NCI-H2171 (cell line): ENCODE measurements around the gene NRF1.
A peak's percentile ranks its signal among the peaks of the same experiment; 100 is the strongest.
"Not testable (repeated sequence)": the region's sequence is repeated elsewhere in the genome, so short reads cannot be mapped to it uniquely, and the experiment has no call there.

Experiments used
- DNase-seq: peaks from one replicate; lab custom pipeline; 2025; lab: John Stamatoyannopoulos, UW

NRF1 gene

DNA sequence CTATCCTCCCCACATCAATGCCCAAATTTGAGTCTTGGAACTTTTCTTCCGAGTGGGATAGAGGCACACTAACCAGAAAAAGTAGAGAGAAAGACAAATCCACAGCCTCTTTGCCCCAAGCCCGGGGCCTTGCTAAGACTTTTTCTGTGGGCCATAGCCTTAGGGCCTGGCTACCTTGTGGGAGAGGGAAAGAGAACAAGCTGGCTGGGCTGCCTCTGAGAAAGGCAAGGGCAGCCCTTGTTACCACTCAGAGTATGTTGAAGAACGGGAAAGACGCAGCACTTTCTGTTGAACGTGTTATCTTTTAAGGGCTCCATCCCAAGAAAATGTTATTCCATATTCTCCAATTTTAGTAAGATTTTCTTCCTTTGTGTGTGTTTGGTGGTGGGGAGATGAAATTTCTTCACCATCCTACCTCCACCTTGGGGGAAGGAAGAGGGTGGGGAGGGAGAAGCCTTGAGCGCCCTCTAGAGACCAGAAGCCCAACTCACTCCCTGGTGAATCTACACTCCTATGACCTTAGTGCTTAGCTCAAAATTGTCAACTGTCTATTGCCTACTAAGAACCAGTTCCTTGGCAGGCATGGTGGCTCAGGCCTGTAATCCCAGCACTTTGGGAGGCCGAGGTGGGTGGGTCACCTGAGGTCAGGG, 3.9 kb upstream of the NRF1 start:
- no peak for DNase-seq

DNA sequence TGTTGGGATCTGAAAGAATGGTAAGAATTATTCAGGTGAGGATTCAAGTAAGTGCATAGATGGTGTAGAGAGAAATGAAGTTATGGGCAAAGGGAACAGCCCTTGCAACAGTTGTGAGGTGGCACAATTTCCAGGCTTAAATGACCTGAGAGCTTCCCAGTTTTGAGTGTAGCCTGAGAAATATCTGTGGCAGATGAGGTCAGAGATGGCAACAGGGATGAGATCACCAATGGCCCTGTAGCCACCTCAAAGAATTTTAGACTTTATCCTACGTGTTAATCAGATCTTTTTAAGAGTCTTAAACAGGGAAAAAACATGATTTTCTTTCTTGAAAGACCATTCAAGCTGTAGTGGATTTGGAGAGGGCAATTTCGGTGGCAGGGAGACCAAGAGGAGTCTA, 1.9 kb upstream of the NRF1 start:
- DNase-seq, result no peak

DNA sequence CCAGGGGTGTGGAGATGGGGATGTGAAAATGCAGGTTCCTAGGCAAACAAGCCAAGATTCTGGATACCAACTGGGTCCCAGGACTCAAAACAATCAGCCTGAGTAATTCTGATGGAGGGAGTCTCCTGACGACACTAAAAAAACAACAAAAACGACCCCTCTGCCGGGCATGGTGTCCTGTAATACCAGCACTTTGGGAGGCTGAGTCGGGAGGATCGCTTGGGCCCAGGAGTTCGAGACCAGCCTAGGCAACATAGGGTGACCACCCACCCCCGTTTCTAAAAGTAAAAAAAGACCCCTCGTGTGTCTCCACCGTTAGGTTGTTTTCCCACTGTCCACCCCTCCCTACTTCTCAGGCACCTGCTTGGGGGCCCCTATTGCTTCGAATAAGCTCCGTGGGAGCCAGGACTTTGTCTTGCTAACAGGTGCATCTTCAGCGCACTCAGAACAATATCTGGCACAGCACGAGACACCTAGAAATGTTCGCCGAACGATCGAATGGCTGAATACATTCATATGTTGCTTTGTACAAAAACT, 743 bp upstream of the NRF1 start:
- DNase-seq, result no peak

DNA sequence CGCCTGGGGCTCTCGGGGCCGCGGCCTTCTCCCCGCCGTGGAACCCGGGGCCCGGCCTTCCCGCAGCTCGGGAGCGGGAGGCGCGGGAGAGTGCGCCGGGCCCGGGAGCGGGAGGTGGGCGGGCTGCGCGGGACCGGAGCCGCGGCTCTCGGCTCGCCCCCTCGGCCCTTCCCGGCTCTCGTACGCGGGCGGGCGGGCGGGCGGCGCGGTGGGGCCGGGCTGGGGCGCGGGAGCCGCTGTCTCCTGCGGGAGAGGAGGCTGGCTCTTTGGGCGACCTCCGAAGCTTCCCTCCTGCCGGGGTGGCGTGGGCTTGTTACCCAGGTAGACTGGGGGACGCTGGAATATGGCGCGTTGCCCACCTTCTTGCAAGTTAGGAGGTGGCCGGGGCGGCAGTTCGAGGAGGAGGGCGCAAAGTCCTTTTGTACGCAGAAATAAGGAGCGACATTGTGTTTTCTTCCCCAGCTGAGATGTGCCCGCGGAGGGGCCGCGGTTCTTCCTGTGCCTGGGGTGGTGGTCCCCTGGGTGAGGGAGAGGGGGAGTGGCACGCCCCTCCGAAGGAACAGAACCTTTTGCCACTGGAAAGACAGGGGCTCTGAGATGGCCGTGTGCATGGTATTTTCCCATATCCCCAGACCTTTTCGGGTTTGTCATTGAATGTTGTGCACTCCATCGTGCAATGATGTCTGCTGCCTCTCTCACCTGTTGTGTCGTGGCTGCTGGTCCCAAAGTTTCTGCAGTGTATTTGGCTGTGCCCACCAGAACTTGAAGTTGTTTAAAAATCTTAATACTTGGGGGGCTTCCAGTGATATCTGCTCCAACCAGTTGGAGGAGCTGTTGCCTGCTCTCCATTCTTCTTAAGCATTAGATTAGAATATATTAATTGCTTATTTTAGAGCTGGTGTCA, 844 bp downstream of the NRF1 start:
- peak; percentile 24 for DNase-seq

DNA sequence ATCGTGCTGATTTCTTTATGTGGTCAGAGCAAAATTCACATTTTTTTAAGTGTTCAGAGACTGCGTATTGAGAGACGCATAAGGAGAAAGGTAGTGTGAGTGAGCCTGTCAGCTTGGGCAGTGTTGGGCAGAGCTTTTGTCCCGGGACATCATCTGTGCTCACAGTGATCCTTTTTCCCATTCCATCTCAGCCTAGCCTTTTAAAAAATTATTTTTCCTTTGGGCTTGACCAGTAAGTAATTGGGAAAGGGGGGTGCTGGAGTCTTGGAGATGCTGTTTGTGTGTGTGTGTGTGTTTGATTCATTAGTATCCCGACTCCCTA, 1.5 kb downstream of the NRF1 start:
- DNase-seq, result no peak

DNA sequence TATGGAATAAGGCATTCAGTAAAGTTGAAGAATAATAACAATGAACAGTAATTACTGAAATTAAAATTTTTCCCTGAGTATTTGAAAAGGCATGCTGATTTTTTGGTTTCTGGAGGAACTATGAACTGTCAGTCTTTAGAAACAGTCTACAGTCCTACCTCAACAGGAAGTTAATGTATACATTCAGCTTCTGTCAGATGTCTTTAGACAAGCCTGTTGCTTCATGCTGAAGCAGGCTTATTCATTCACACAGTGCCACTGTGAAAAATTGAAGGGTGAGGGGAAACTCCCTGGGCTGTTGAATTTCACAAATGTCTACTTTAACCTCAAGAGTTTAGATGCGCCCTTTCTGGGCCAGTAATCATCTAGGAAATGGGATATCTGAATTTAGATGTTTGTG, 3.5 kb downstream of the NRF1 start:
- DNase-seq, result no peak

DNA sequence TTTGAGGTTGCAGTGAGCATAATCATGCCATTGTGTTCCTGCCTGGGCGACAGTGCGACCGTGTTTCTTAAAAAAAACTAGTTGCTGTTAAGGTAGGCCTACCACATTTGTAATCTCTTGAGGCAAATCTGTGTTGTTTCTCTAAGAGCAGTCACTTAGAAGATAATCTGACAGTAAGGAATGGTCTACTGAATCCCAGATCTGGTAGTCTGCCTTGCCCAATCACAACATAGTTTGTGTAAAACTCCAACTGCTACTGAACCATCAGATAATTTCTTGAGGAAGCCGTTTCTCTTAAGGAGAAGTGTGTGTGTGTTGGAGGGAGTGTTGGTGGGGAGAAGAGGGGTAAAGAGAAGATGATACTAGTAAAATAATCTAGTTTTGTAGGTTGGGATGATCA, 5.0 kb downstream of the NRF1 start:
- DNase-seq, result no peak

DNA sequence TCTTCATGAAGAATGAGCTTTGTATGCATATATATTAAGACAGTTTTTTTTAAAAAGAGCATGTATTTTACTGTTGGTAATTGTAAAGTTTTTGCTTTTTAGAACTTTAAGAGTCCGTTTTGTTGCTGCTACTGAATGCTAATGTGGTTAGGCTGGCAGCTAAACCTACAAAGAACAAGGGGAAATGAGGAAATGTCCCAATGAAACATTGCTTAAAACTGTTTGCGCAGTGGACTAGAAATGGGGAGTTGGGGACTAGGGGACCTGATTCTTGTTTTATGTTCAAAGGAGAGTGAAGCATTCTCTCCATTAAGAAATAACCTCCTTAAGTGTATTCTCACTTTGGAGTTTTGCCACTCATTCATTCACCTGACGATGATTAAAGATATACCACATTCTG, 5.7 kb downstream of the NRF1 start:
- no peak for DNase-seq

DNA sequence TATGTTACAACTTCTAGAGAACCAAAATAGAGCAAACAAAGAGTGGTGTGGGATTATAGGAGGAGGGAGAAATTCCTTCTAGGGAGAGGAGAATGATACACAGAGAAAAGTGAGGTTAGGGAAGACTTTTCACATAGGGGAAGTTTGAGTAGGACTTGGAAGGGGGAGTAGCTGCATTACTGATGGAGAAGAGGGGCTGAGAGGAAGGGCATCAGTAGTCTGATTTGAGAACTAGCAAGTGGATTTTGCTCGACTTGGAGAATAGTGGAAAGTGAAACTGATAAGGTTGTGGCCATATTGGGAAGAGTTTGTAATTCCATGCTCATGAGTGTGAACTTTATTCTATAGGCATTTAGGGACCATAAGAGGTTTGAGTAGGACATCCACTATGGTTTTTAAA, 6.1 kb downstream of the NRF1 start:
- DNase-seq, result no peak

DNA sequence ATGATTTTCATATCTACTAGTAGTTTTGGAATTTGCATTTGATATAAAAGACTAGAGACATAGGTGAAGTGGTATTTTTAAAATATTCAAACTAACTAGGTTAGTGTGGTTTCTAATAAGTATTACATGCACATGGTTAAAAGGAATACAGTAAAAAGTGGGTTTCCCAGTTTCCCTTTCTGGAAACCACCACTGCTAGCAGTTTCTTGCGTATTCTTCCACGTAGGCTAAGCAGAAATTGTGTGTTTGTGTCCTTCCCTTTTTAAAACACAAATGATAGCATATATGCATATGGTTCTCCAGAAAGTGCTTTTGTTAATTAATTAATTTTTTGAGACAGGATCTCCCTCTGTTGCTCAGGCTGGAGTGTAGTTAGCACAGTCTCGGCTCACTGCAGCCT, 15.4 kb downstream of the NRF1 start:
- DNase-seq, result no peak

DNA sequence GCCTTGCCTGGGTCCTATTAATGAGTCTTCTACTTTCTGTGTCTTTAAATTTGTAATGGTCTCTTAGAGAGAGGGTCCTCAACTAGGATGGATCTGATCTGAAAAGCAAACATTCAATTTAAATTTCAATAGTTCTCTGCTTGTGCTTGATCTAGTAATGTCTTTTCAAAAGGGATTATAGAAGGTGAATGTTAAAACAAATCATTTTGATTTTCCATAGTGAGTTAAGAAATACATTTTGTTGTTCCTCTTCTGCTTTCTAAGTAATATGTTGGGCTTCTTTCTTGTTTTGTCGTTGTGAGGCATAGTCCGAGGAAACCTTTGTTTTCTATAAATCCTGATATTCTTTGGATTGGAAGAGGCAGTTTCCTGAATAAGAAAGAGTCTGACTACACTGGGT, 18.8 kb downstream of the NRF1 start:
- DNase-seq, result no peak

DNA sequence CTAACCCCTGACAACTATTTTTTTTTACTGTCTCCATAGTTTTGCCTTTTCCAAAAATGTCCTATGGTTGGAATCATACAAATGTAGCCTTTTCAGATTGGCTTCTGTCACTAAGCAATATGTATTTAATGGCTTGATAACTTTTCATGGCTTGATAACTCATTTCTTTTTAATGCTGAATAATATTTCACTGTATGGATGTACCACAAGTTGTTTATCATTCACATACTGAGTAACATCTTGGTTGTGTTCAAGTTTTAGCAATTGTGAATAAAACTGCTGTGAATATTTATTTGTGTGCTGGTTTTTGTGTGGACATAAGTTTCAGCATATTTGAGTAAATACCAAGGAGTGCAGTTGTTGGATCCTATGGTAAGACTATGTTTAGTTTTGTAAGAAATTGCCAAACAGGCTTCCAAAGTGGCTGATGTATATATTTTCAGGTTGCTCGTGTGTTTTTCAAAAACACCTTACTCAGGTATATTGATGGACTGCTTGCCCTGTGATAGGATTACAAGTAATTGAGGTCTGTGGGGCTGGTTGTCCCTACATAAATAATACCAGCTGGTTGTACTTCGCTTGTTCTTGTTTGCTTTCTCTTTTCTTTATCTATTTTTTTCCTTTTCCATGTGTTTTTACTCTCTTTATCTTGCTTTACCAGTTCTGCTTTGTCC, 23.0 kb downstream of the NRF1 start:
- no peak for DNase-seq

DNA sequence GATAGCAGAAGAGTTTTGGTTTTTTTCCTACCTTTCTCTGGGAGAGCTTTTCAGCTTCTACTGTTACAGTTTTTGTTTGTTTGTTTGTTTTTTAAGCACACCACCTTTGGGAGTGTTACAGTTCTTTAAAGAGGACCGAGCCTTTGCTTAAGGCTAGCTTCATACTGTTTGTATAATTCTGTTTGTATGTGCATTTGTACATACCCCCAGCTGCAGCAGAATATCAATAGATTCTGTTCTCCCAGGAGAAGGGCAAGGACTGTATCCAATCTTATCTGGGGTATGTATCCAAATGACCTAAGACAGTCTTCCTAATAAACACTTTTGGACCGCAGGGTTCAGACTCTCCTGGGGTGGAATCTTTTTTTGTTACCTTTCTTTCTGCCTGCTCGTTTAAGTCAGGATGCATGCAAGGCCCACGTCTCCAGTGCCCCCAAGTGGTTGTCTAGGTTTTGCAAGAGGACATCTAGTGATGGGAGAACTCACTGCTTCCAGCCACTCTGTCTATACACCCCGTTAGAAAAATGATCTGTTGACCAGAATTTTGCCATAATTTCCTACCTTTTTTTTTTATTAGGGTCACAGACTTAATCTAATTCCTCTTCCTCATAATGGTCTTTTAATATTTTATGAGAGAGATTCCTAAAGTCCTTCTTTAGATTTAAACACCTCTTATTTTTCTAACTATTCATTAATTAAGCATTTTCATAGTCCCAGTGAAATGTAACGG, 23.9 kb downstream of the NRF1 start:
- peak; percentile 39 for DNase-seq

DNA sequence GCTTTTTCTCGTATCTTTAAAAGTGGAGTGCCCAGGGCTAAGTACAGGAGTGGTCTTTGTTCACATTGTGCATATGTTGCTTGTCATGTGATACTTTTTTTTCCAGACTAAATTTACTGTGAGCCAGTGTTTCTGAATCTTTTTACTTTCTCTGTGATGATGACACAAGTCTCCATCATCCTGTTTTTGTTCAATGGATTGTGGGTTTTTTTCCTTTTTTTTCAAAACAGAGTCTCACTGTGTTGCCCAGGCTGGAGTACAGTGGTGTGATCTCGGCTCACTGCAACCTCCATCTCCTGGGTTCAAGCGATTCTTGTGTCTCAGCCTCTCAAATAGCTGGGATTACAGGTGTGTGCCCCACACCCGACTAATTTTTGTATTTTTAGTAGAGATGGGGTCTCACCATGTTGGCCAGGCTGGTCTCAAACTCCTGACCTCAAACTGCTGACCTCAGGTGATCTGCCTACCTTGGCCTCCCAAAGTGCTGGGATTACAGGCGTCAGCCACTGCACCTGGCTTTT, 24.6 kb downstream of the NRF1 start:
- not testable (repeated sequence) for DNase-seq

DNA sequence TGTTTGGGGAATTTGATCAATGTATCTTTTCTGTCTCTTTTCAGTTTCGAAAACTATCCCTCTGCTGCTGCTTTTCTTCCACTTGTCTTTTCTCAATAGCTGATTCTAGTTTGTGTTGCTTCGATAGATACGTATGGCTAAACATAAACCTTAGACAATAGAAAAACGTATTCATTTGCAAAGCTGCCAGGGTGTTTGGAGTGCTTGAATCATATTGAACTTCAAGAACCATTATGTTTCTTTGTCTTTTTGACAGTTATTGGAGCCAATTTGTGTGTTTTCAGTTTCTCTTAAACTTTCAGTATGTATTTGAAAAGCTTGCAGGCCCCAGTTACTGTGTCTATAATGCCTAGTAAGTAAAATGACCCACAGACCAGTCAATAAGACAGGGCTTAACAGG, 25.1 kb downstream of the NRF1 start:
- no peak for DNase-seq

DNA sequence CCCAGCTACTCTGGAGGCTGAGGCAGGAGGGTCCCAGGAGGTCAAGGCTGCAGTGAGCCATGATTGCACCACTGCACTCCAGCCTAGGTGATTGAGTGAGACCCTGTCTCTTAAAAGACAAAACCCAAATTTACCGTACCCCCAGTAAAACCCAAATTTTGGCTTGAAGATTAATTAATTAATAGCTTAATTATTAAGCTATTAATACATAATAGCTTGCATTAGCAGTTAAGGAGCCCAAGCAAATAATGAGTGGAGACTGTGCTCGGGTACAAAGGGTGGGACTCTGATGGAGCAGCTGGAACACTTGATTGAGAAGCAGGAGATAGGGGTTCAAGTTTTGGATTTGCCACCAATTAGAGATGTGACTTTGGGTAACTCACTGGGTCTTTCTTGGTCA, 28.9 kb downstream of the NRF1 start:
- no peak for DNase-seq

DNA sequence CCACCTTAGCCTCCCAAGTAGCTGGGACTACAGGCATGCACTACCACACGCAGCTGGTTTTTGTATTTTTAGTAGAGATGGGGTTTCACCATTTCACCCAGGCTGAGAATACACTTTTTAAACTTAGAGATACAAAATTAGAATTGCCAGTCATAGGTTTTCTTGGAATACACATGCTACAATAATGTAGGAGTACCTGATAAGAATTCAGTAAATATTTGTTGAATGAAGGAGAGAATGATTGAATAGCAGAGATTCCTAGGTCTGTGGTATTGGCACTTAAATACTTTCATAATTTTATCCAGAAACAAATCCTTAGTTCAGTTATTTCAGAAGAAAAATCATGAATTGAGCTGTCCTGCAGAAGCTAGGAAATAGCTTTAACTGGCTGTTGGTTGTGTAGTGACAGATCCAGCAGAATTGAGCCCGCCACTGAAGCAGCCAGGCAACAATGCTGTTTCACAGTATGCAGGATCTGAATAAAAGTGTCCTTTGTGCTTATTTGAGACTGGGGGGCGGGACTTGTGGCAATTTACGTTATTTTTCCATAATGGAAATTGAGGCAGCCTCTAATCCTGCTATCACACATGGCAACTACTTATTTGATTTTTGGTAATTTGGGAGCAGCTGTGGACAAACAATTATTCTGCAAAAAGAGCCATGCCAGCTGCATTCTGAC, 31.5 kb downstream of the NRF1 start:
- DNase-seq, result no peak

DNA sequence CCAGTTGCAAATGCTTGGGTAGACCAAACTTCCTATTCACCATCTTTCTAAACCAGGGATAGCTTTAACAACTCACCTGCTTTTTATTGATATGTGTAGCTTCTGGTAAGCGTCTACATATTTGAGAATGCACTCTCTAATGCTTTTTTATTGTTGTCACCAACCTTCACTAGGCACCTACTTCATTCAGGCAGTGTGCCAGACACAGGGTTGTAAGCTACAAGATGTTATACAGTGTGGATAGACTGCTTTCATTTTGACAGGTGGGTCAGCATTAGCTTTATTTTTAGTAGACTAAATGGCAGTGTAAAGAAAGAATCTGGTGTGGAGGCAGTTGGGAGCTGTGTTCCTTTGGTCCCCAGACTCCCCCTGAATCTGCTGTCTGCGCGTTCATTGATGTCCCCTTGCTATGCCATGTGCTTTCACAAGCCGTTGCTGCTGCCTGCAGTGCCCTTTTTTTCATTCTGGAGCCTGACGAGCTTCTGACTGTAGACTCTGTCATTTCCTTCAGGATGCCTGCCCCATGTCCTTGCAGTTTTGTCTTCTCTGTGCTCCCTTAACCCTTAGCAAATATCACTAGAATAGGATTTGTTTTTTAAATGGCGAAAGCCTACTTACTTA, 32.1 kb downstream of the NRF1 start:
- DNase-seq, result no peak

DNA sequence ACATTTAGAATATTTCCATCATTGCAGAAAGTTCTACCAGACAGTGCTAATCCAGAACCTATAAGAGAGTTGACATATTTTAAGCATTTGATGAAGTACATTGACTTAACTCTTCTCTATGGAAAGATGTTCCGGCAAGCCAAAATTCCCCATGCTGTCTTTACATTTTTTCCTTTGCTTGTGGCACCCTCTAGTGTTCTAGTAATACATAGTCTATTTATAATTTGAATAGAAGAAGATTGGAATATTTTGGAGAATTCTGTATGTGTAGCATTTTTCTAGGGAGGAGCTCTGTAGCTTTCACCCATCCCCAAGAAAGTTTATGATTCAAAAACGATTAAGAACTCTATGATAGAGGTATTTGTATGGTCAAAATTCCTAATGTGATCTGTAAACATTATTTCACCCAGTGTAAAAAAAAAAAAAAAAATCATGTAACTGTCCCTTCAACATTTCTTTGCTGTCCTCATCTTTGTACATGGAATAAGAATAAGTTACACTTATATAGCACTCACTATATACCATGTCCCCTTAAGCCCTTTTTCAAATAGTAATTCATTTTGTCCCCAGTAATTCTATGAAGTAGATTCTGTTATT, 33.2 kb downstream of the NRF1 start:
- peak; percentile 50 for DNase-seq

DNA sequence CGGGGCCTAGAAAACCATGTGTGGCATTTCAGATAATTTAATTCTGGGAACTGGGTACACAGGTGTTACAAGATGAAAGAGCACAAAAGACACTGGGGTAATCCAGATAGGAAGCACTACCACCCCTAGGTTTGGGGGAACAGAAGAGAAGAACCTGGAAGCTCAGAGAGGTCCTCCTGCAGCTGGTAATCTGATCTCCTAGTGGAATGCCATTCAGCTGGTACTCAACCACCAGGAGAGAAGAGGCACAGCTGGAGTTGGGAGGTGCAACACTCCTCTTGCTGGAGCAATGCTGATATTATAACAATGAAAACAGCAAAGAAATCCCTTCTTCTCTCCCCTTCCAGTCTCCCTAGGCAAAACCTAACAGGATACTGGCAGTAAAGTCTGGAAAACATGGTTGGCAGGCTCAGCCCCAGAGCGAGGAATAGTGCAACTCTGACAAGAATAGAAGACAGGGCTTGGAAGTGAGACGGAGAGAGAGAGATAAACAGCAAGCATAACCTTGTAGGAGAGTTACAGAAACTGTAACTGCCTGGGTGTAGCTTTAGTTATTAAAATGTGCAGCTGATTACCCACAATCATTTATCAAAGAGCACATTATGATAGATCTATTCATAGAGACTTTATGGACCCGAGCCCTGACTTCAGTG, 35.0 kb downstream of the NRF1 start:
- DNase-seq, result peak; percentile 10
